Naive thymus-derived CD4-positive, alpha-beta T cell (primary cell): ENCODE data around the gene MYBBP1A. TPM values are rescaled to one million over a fixed set of nuclear protein-coding genes. Genes with fewer than 3 reads are reported as not detected.

Experiments used
- ATAC-seq: fragments of 150-1000 bp; cut with Tn5 transposase; 2 replicates; pipeline ENCODE4 v1.10.0; 2021; ENCODE audit warnings: mild to moderate bottlenecking, moderate library complexity
- CTCF ChIA-PET: fragments of 350-600 bp; sonication (Branson Sonifier 250); formaldehyde crosslinking; loops from one replicate; lab custom pipeline; 2021; ENCODE audit warnings: antibody characterized with exemption; lab: Charles Lee
- POLR2A ChIA-PET: fragments of 350-600 bp; sonication (Branson Sonifier 250); formaldehyde crosslinking; loops from one replicate; lab custom pipeline; 2021; ENCODE audit warnings: antibody characterized with exemption, inconsistent platforms; lab: Charles Lee
- DNase-seq, 9 donors: peaks; one replicate each; pipeline versions ENCODE4 v3.0.0 to v3.0.0-alpha.2; 2020 to 2022; ENCODE audit warnings: mixed read lengths in 1 of 9
- H3K27ac ChIP-seq: one replicate; pipeline ENCODE4 v1.7.0; 2013; ENCODE audit warnings: mild to moderate bottlenecking, low read depth, low read length, moderate library complexity
- H3K27me3 ChIP-seq, 2 donors: one replicate each; pipeline ENCODE4 v1.7.0; 2013; ENCODE audit warnings: low read length in 2 of 2, mild to moderate bottlenecking in 2 of 2, moderate library complexity in 2 of 2; ENCODE audit not compliant: control insufficient read depth in 2 of 2, insufficient read depth in 2 of 2
- H3K36me3 ChIP-seq, 3 experiments: 1 replicate in 2 of 3; 2 replicates in 1 of 3; pipeline ENCODE4 v1.7.0; 2013; ENCODE audit warnings: low read length in 3 of 3, mild to moderate bottlenecking in 3 of 3, moderate library complexity in 1 of 3; ENCODE audit not compliant: insufficient read depth in 3 of 3, control insufficient read depth in 2 of 3
- H3K4me1 ChIP-seq, 2 donors: one replicate each; pipeline ENCODE4 v1.7.0; 2013; ENCODE audit warnings: low read length in 2 of 2, mild to moderate bottlenecking in 2 of 2, moderate library complexity in 1 of 2; ENCODE audit not compliant: control insufficient read depth in 2 of 2, insufficient read depth in 2 of 2
- H3K4me3 ChIP-seq: 2 replicates; pipeline ENCODE4 v1.7.0; 2013; ENCODE audit warnings: mild to moderate bottlenecking, low read length
- H3K9me3 ChIP-seq, 3 experiments: 1 replicate in 2 of 3; 2 replicates in 1 of 3; pipeline ENCODE4 v1.7.0; 2013; ENCODE audit warnings: low read length in 3 of 3; ENCODE audit not compliant: control insufficient read depth in 2 of 3
- H3K27ac Mint-ChIP-seq, 9 donors: one replicate each; pipeline ENCODE4 v1.8.0; 2020 to 2022; ENCODE audit warnings: mixed read lengths in 9 of 9, mild to moderate bottlenecking in 8 of 9, moderate library complexity in 5 of 9, inconsistent platforms in 2 of 9
- H3K27me3 Mint-ChIP-seq, 5 donors: one replicate each; pipeline ENCODE4 v1.8.0; 2021 to 2022; ENCODE audit warnings: mixed read lengths in 5 of 5, mild to moderate bottlenecking in 1 of 5
- H3K36me3 Mint-ChIP-seq, 5 donors: one replicate each; pipeline ENCODE4 v1.8.0; 2020 to 2022; ENCODE audit warnings: mixed read lengths in 5 of 5, mild to moderate bottlenecking in 3 of 5, inconsistent platforms in 1 of 5
- H3K4me1 Mint-ChIP-seq, 7 donors: one replicate each; pipeline ENCODE4 v1.8.0; 2020 to 2022; ENCODE audit warnings: mixed read lengths in 7 of 7, mild to moderate bottlenecking in 3 of 7, inconsistent platforms in 1 of 7
- H3K4me3 Mint-ChIP-seq, 10 donors: one replicate each; pipeline ENCODE4 v1.8.0; 2020 to 2022; ENCODE audit warnings: mild to moderate bottlenecking in 10 of 10, mixed read lengths in 10 of 10, moderate library complexity in 6 of 10, inconsistent platforms in 2 of 10
- H3K9me3 Mint-ChIP-seq, 11 donors: one replicate each; pipeline ENCODE4 v1.8.0; 2020 to 2022; ENCODE audit warnings: mixed read lengths in 11 of 11, mild to moderate bottlenecking in 4 of 11, inconsistent platforms in 1 of 11, moderate library complexity in 1 of 11
- intact Hi-C, 2 donors: fragments of 100-400 bp; cut with micrococcal nuclease; formaldehyde crosslinking; loops; one replicate each; pipeline ENCODE4 v1.15.1; 2023
- polyA plus RNA-seq, 2 donors: library from polyadenylated mRNA; unstranded; fragments of 300-500 nt; fragmentation: Illumina TruSeq; gene quantifications; one replicate each; pipeline ENCODE4 v1.2.3, GENCODE V29; 2021
- total RNA-seq, 6 experiments: library from RNA in 5 of 6; stranded (reverse) in 5 of 6; gene quantifications; 1 replicate in 5 of 6; 2 replicates in 1 of 6; pipeline ENCODE4 v1.2.3 and lab custom pipeline; 2021 to 2026

MYBBP1A gene
- total and polyA plus RNA-seq, 7 experiments from 2014 or later: 21.0 to 81.8 (median 74.3) TPM

- no peaks in the 10 kb centered on the region for H3K4me1 ChIP-seq
- no peaks in the 10 kb centered on the region for H3K9me3 ChIP-seq
- no peak overlapping the region for H3K27ac ChIP-seq
- H3K27ac Mint-ChIP-seq: no peak overlapping the region
- no peaks in the 10 kb centered on the region for H3K4me1 Mint-ChIP-seq
- peaks cover 0 to 98% (median 39%) of the 10 kb centered on the region in 3 experiments for H3K36me3 ChIP-seq
- DNase-seq (no peak), ATAC-seq (no peak)
- H3K27me3 Mint-ChIP-seq: no peaks in the 10 kb centered on the region
- ChIA-PET POLR2A (interaction anchor here (0.9 kb wide), 1 partner anchor 8 kb away, joined by 3 read pairs; no protein-coding TSS in a partner anchor), CTCF (no interaction called here)
- no peak overlapping the region for H3K4me3 ChIP-seq
- H3K36me3 Mint-ChIP-seq: peaks cover 0 to 17% (median 4%) of the 10 kb centered on the region in 5 donors
- H3K4me3 Mint-ChIP-seq: no peak overlapping the region
- H3K9me3 Mint-ChIP-seq: no peaks in the 10 kb centered on the region
- intact Hi-C loops: no loop called here
- H3K27me3 ChIP-seq: no peaks in the 10 kb centered on the region
Observed at GRCh38 chr17:4545217-4545951, 9.8 kb downstream of the MYBBP1A start.

GRCh38 chr17:4544951-4545216, 10.3 kb downstream of the MYBBP1A start:
- no peaks in the 10 kb centered on the region for H3K4me1 ChIP-seq
- CTCF ChIA-PET: no interaction called here
- DNase-seq (no peak), ATAC-seq (no peak)
- POLR2A ChIA-PET: interaction anchor here (0.9 to 1.1 kb wide), 2 partner anchors 9 to 10 kb away, joined by 3 read pairs; partner anchors contain the start of gene MYBBP1A
- intact Hi-C loops: no loop called here
- H3K4me3 ChIP-seq: no peak overlapping the region
- no peak overlapping the region for H3K4me3 Mint-ChIP-seq
- H3K4me1 Mint-ChIP-seq: no peaks in the 10 kb centered on the region
- no peaks in the 10 kb centered on the region for H3K9me3 Mint-ChIP-seq
- H3K36me3 ChIP-seq: peaks cover 0 to 98% (median 37%) of the 10 kb centered on the region in 3 experiments
- H3K27ac Mint-ChIP-seq: no peak overlapping the region
- no peaks in the 10 kb centered on the region for H3K27me3 ChIP-seq
- no peak overlapping the region for H3K27ac ChIP-seq
- no peaks in the 10 kb centered on the region for H3K9me3 ChIP-seq
- peaks cover 0 to 12% (median 4%) of the 10 kb centered on the region in 5 donors for H3K36me3 Mint-ChIP-seq
- no peaks in the 10 kb centered on the region for H3K27me3 Mint-ChIP-seq

- H3K36me3 ChIP-seq: peaks cover 0 to 98% (median 37%) of the 10 kb centered on the region in 3 experiments
- H3K4me1 ChIP-seq: no peaks in the 10 kb centered on the region
- Mint-ChIP-seq H3K9me3 (no peaks in the 10 kb centered on the region), H3K36me3 (peaks cover 0 to 15% (median 6%) of the 10 kb centered on the region in 5 donors), H3K4me3 (no peak overlapping the region), H3K27me3 (no peaks in the 10 kb centered on the region), H3K27ac (no peak overlapping the region), H3K4me1 (no peaks in the 10 kb centered on the region)
- H3K4me3 ChIP-seq: no peak overlapping the region
- no peaks in the 10 kb centered on the region for H3K9me3 ChIP-seq
- CTCF ChIA-PET: interaction anchor here (0.6 kb wide), 1 partner anchor 11 kb away, joined by 3 read pairs; the partner anchor contains the start of gene MYBBP1A
- ATAC-seq: no peak
- intact Hi-C loops: no loop called here
- DNase-seq: no peak
- no peak overlapping the region for H3K27ac ChIP-seq
- POLR2A ChIA-PET: interaction anchor here (0.5 to 1.1 kb wide), 3 partner anchors 9 to 51 kb away, joined by 3 read pairs; partner anchors contain the start of gene MYBBP1A
- no peaks in the 10 kb centered on the region for H3K27me3 ChIP-seq
Observed at GRCh38 chr17:4544135-4544950, 10.8 kb downstream of the MYBBP1A start.

- DNase-seq (no peak), ATAC-seq (no peak)
- CTCF ChIA-PET: no interaction called here
- intact Hi-C loops: no loop called here
- no peaks in the 10 kb centered on the region for H3K9me3 Mint-ChIP-seq
- POLR2A ChIA-PET: interaction anchor here (0.9 to 1.1 kb wide), 2 partner anchors 11 to 12 kb away, joined by 3 read pairs; partner anchors contain the start of gene MYBBP1A
- Histone ChIP-seq H3K36me3 (peaks cover 0 to 98% (median 32%) of the 10 kb centered on the region in 3 experiments), H3K4me1 (no peaks in the 10 kb centered on the region), H3K27ac (no peak overlapping the region), H3K9me3 (no peaks in the 10 kb centered on the region), H3K4me3 (no peak overlapping the region), H3K27me3 (no peaks in the 10 kb centered on the region)
- no peak overlapping the region for H3K4me3 Mint-ChIP-seq
- no peaks in the 10 kb centered on the region for H3K4me1 Mint-ChIP-seq
- no peaks in the 10 kb centered on the region for H3K27me3 Mint-ChIP-seq
- no peak overlapping the region for H3K27ac Mint-ChIP-seq
- peaks cover 0 to 12% (median 6%) of the 10 kb centered on the region in 5 donors for H3K36me3 Mint-ChIP-seq
Observed at GRCh38 chr17:4543557-4544026, 11.6 kb downstream of the MYBBP1A start.

- Mint-ChIP-seq H3K27me3 (no peaks in the 10 kb centered on the region), H3K9me3 (no peaks in the 10 kb centered on the region), H3K4me1 (no peaks in the 10 kb centered on the region), H3K4me3 (no peak overlapping the region), H3K27ac (no peak overlapping the region), H3K36me3 (peaks cover 0 to 12% (median 6%) of the 10 kb centered on the region in 5 donors)
- POLR2A ChIA-PET: no interaction called here
- intact Hi-C loops: no loop called here
- CTCF ChIA-PET: no interaction called here
- Histone ChIP-seq H3K4me3 (no peak overlapping the region), H3K36me3 (peaks cover 0 to 98% (median 24%) of the 10 kb centered on the region in 3 experiments), H3K9me3 (no peaks in the 10 kb centered on the region), H3K27ac (no peak overlapping the region), H3K27me3 (no peaks in the 10 kb centered on the region), H3K4me1 (no peaks in the 10 kb centered on the region)
- no peak for ATAC-seq
- DNase-seq: no peak
Observed at GRCh38 chr17:4542726-4543191, 12.4 kb downstream of the MYBBP1A start.

- Mint-ChIP-seq H3K36me3 (peaks cover 0 to 10% (median 6%) of the 10 kb centered on the region in 5 donors), H3K9me3 (no peaks in the 10 kb centered on the region), H3K27ac (peak overlapping the region in 1 of 9 donors; percentile 14)
Observed at GRCh38 chr17:4542003-4542725, 13.0 kb downstream of the MYBBP1A start.

More at GRCh38 chr17:4542003-4542725, 13.0 kb downstream of the MYBBP1A start:
- H3K27me3 ChIP-seq: no peaks in the 10 kb centered on the region
- no peak overlapping the region for H3K4me3 Mint-ChIP-seq
- no peaks in the 10 kb centered on the region for H3K9me3 ChIP-seq
- H3K27me3 Mint-ChIP-seq: no peaks in the 10 kb centered on the region
- POLR2A ChIA-PET: no interaction called here
- H3K4me1 ChIP-seq: no peaks in the 10 kb centered on the region
- peaks cover 0 to 92% (median 18%) of the 10 kb centered on the region in 3 experiments for H3K36me3 ChIP-seq
- intact Hi-C loops: no loop called here
- no peak for ATAC-seq
- DNase-seq: no peak
- H3K4me3 ChIP-seq: no peak overlapping the region
- H3K4me1 Mint-ChIP-seq: peaks cover 0 to under 1% (median 0%) of the 10 kb centered on the region in 7 donors
- H3K27ac ChIP-seq: no peak overlapping the region
- CTCF ChIA-PET: no interaction called here
